ENCODE data around the gene SEPTIN7. TPM values are rescaled to one million over a fixed set of nuclear protein-coding genes. Genes with fewer than 3 reads are reported as not detected.

Gene SEPTIN7
- total and polyA plus RNA-seq, 9 of the 15 experiments (the other 6 are each of a cell fraction or from before 2014, with no cell fraction given) = 95.0 to 268 (median 163) TPM

DNA sequence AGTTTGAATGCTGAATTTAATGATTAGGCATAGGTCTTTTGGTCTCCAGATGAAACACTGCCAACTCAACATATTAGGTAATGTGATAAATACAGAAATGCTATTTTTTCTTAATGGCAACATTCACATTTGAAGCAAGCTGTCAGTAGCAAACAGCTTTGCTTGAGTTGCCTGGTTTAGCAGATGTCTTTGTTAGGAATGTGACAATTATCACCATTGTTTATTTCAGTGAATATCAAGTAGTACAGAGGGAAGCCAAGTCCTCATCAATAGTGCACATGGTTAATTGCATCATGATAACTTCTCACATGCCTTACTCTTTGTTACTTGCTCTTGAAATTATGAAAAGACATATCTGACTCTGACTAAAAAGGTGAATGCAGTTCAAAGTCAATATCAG, 23.7 kb upstream of the SEPTIN7 start (continued):
- TF ChIP-seq, protein P1, sequence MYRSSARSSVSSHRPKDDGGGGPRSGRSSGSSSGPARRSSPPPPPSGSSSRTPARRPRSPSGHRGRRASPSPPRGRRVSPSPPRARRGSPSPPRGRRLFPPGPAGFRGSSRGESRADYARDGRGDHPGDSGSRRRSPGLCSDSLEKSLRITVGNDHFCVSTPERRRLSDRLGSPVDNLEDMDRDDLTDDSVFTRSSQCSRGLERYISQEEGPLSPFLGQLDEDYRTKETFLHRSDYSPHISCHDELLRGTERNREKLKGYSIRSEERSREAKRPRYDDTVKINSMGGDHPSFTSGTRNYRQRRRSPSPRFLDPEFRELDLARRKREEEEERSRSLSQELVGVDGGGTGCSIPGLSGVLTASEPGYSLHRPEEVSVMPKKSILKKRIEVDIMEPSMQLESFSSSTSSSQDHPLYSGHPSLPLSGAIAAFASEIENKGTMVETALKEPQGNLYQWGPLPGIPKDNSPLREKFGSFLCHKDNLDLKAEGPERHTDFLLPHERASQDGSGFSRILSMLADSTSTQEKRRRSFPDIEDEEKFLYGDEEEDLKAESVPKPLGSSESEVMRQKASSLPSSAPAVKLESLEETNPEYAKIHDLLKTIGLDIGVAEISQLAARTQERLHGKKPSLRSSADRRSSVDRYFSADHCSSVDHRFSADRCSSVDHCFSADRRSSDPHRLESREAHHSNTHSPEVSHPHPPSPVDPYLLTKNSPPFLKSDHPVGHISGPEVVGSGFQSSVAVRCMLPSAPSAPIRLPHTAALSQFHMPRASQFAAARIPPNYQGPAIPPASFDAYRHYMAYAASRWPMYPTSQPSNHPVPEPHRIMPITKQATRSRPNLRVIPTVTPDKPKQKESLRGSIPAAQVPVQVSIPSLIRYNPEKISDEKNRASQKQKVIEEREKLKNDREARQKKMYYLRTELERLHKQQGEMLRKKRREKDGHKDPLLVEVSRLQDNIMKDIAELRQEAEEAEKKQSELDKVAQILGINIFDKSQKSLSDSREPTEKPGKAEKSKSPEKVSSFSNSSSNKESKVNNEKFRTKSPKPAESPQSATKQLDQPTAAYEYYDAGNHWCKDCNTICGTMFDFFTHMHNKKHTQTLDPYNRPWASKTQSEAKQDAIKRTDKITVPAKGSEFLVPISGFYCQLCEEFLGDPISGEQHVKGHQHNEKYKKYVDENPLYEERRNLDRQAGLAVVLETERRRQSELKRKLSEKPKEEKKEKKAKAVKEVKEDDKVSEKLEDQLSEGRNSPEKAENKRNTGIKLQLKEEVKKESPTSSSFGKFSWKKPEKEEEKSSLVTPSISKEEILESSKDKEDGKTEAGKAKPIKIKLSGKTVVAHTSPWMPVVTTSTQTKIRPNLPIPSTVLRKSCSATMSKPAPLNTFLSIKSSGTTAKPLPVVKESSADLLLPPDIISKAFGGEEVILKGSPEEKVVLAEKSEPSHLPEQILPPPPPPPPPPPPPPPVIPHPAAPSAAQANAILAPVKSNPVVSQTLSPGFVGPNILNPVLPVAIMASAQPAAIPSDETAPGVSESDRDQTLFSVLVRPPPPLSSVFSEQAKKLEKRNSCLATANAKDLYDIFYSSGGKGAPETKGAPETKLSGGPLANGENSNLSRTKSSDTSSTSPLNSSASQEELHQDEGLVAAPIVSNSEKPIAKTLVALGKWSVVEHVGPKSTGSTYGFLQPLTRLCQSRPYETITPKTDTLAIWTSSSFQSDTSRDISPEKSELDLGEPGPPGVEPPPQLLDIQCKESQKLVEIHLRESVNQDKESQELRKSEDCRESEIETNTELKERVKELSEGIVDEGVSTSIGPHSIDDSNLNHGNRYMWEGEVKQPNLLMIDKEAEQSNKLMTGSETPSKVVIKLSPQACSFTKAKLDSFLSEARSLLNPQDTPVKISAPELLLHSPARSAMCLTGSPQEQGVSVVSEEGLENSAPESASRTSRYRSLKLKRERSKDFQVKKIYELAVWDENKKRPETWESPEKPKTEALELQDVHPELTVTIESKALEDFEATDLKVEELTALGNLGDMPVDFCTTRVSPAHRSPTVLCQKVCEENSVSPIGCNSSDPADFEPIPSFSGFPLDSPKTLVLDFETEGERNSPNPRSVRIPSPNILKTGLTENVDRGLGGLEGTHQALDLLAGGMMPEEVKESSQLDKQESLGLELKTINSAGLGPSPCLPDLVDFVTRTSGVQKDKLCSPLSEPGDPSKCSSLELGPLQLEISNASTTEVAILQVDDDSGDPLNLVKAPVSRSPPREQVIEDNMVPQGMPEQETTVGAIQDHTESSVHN (IDR thresholded peaks at IDR 0.05; ENCODE audit: borderline replicate concordance in 1 of 2, low read depth in 1 of 2) = no peak
- no peak for TF ChIP-seq ZBTB1 (CRISPR knock-in tag; IDR thresholded peaks at IDR 0.05; ENCODE audit: borderline replicate concordance, low read depth)
- no peak for TF ChIP-seq SMARCE1 (IDR thresholded peaks at IDR 0.05)
- no peak for TF ChIP-seq MAZ (CRISPR knock-in tag; conservative IDR thresholded peaks at IDR 0.05 in 1 of 2, IDR thresholded peaks at IDR 0.05 in 1 of 2)
- TF ChIP-seq ZC3H4 (CRISPR knock-in tag; IDR thresholded peaks at IDR 0.05; ENCODE audit: borderline replicate concordance) = no peak
- TF ChIP-seq, protein P2, sequence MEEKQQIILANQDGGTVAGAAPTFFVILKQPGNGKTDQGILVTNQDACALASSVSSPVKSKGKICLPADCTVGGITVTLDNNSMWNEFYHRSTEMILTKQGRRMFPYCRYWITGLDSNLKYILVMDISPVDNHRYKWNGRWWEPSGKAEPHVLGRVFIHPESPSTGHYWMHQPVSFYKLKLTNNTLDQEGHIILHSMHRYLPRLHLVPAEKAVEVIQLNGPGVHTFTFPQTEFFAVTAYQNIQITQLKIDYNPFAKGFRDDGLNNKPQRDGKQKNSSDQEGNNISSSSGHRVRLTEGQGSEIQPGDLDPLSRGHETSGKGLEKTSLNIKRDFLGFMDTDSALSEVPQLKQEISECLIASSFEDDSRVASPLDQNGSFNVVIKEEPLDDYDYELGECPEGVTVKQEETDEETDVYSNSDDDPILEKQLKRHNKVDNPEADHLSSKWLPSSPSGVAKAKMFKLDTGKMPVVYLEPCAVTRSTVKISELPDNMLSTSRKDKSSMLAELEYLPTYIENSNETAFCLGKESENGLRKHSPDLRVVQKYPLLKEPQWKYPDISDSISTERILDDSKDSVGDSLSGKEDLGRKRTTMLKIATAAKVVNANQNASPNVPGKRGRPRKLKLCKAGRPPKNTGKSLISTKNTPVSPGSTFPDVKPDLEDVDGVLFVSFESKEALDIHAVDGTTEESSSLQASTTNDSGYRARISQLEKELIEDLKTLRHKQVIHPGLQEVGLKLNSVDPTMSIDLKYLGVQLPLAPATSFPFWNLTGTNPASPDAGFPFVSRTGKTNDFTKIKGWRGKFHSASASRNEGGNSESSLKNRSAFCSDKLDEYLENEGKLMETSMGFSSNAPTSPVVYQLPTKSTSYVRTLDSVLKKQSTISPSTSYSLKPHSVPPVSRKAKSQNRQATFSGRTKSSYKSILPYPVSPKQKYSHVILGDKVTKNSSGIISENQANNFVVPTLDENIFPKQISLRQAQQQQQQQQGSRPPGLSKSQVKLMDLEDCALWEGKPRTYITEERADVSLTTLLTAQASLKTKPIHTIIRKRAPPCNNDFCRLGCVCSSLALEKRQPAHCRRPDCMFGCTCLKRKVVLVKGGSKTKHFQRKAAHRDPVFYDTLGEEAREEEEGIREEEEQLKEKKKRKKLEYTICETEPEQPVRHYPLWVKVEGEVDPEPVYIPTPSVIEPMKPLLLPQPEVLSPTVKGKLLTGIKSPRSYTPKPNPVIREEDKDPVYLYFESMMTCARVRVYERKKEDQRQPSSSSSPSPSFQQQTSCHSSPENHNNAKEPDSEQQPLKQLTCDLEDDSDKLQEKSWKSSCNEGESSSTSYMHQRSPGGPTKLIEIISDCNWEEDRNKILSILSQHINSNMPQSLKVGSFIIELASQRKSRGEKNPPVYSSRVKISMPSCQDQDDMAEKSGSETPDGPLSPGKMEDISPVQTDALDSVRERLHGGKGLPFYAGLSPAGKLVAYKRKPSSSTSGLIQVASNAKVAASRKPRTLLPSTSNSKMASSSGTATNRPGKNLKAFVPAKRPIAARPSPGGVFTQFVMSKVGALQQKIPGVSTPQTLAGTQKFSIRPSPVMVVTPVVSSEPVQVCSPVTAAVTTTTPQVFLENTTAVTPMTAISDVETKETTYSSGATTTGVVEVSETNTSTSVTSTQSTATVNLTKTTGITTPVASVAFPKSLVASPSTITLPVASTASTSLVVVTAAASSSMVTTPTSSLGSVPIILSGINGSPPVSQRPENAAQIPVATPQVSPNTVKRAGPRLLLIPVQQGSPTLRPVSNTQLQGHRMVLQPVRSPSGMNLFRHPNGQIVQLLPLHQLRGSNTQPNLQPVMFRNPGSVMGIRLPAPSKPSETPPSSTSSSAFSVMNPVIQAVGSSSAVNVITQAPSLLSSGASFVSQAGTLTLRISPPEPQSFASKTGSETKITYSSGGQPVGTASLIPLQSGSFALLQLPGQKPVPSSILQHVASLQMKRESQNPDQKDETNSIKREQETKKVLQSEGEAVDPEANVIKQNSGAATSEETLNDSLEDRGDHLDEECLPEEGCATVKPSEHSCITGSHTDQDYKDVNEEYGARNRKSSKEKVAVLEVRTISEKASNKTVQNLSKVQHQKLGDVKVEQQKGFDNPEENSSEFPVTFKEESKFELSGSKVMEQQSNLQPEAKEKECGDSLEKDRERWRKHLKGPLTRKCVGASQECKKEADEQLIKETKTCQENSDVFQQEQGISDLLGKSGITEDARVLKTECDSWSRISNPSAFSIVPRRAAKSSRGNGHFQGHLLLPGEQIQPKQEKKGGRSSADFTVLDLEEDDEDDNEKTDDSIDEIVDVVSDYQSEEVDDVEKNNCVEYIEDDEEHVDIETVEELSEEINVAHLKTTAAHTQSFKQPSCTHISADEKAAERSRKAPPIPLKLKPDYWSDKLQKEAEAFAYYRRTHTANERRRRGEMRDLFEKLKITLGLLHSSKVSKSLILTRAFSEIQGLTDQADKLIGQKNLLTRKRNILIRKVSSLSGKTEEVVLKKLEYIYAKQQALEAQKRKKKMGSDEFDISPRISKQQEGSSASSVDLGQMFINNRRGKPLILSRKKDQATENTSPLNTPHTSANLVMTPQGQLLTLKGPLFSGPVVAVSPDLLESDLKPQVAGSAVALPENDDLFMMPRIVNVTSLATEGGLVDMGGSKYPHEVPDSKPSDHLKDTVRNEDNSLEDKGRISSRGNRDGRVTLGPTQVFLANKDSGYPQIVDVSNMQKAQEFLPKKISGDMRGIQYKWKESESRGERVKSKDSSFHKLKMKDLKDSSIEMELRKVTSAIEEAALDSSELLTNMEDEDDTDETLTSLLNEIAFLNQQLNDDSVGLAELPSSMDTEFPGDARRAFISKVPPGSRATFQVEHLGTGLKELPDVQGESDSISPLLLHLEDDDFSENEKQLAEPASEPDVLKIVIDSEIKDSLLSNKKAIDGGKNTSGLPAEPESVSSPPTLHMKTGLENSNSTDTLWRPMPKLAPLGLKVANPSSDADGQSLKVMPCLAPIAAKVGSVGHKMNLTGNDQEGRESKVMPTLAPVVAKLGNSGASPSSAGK (IDR thresholded peaks at IDR 0.05) = no peak
- TF ChIP-seq, protein P3, sequence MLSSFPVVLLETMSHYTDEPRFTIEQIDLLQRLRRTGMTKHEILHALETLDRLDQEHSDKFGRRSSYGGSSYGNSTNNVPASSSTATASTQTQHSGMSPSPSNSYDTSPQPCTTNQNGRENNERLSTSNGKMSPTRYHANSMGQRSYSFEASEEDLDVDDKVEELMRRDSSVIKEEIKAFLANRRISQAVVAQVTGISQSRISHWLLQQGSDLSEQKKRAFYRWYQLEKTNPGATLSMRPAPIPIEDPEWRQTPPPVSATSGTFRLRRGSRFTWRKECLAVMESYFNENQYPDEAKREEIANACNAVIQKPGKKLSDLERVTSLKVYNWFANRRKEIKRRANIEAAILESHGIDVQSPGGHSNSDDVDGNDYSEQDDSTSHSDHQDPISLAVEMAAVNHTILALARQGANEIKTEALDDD (IDR thresholded peaks at IDR 0.05) = no peak

Data from K562 (cell line).